Activated T-cell treated with anti-CD3 and anti-CD28 coated beads for 24 hours (primary cell): ENCODE results near the gene PSTPIP1.

Source experiments
- DNase-seq: peaks from one replicate; pipeline ENCODE4 v3.0.0-alpha.2; 2020; ENCODE audit warnings: low read depth

PSTPIP1 gene

GRCh38 chr15:76998663-76999285 lies 3.8 kb downstream of the PSTPIP1 start:
- DNase-seq: no peak

- DNase-seq: no peak
Measured at GRCh38 chr15:76999996-77000395, 5.1 kb downstream of the PSTPIP1 start.

- DNase-seq: no peak
Measured at GRCh38 chr15:77001351-77001750, 6.4 kb downstream of the PSTPIP1 start.

- no peak for DNase-seq
Measured at GRCh38 chr15:77001966-77002365, 7.0 kb downstream of the PSTPIP1 start.

GRCh38 chr15:77002436-77002835 lies 7.5 kb downstream of the PSTPIP1 start:
- no peak for DNase-seq

- DNase-seq: peak; percentile 71
Measured at GRCh38 chr15:77002954-77003912, 8.3 kb downstream of the PSTPIP1 start.

- no peak for DNase-seq
Measured at GRCh38 chr15:77004189-77004588, 9.3 kb downstream of the PSTPIP1 start.

GRCh38 chr15:77009176-77009575 lies 14.2 kb downstream of the PSTPIP1 start:
- DNase-seq: no peak

- DNase-seq: no peak
Measured at GRCh38 chr15:77009646-77010311, 14.9 kb downstream of the PSTPIP1 start.

- no peak for DNase-seq
Measured at GRCh38 chr15:77010312-77010686, 15.4 kb downstream of the PSTPIP1 start.

GRCh38 chr15:77010857-77011256 lies 15.9 kb downstream of the PSTPIP1 start:
- DNase-seq: no peak

GRCh38 chr15:77012117-77012712 lies 17.3 kb downstream of the PSTPIP1 start:
- DNase-seq: no peak

- DNase-seq: no peak
Measured at GRCh38 chr15:77012868-77013267, 17.9 kb downstream of the PSTPIP1 start.

GRCh38 chr15:77013776-77014131 lies 18.8 kb downstream of the PSTPIP1 start:
- DNase-seq: peak; percentile 82

GRCh38 chr15:77014132-77015081 lies 19.5 kb downstream of the PSTPIP1 start:
- no peak for DNase-seq

- DNase-seq: no peak
Measured at GRCh38 chr15:77015646-77016320, 20.9 kb downstream of the PSTPIP1 start.

GRCh38 chr15:77016321-77016695 lies 21.4 kb downstream of the PSTPIP1 start:
- DNase-seq: no peak

- DNase-seq: no peak
Measured at GRCh38 chr15:77017091-77017660, 22.2 kb downstream of the PSTPIP1 start.

- no peak for DNase-seq
Measured at GRCh38 chr15:77017761-77018720, 23.1 kb downstream of the PSTPIP1 start.
